SW480 (cell line): ENCODE results near the gene RPTOR.

ENCODE experiments used
- DNase-seq: peaks from one replicate; pipeline ENCODE4 v3.0.0-alpha.2; 2016; ENCODE audit warnings: low spot score

Gene RPTOR

GRCh38 chr17:80892900-80893603 lies 348.4 kb downstream of the RPTOR start:
- DNase-seq: peak; percentile 7

GRCh38 chr17:80893604-80894438 lies 349.2 kb downstream of the RPTOR start:
- DNase-seq: no peak

DNA sequence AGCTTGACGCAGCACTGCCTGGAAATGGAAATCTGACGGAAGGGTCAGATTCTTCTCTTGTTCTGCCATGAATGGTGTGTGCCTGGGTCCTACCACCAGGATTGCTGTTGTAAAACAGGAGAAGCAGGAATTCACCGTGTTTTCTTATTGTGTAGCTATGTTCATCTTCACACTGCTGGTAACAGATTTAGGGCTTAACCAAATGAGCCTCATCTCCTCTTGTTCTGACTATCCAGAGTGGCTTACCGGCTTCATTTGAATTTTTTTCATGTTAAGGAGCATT lies 349.7 kb downstream of the RPTOR start:
- no peak for DNase-seq

DNA sequence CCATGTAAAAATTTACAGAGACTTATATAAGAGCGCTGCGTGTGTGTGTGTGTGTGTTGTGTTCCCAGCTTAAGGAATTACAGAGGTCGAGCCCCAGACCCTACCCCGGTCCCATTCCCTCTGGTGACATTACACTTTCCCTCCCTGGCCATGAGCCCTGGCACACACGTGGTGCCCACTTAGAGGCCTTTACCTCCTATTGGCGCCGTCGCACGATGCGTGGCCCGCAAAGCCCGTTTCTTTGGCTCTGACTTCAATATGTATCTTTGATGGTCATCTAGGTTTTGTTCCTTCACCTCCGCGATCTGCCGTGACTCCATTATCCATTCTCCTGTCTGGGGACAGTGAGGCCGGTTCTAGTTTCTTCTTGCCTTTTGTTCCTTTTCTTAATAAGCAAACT lies 350.1 kb downstream of the RPTOR start:
- DNase-seq: no peak

DNA sequence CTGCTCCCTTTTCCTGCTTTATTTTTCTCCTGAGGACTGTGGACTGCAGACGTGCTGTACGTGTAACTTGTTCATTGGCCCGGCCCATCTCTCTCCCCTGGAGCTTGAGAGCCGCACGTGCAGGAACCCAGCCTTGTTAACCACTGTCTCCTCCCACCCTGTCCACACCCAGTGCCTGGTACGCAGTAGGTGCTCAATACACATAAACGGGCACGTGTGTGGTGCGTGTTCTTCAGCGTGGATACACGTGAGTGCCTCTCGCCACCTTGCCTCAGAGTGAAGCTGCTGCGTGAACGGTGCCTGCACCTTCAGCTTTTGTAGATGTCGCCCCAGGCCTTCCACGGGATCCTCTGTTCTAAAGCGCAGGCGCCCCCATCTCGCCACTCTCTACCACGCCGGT lies 350.7 kb downstream of the RPTOR start:
- no peak for DNase-seq

DNA sequence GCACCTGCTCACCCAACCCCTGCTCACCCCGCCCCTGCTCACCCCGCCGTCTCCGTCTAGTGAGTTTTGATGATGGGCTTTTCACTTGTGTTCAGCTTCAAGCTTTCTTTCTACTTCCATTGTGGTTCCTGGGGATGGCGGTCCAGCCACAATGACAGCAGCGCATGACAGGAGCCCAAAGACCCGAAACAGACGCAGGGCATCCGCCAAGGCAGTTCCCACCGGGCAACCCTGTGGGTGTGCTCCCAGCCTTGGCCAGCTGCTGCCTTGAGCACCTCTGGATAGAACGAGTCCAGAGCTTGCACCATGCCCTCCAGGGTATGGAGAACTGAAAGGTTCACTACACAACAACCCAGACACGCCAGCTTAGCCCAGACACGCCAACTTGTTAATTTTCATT lies 354.1 kb downstream of the RPTOR start:
- DNase-seq: no peak

GRCh38 chr17:80899402-80900268 lies 355.0 kb downstream of the RPTOR start:
- DNase-seq: peak; percentile 8

GRCh38 chr17:80901319-80901718 lies 356.7 kb downstream of the RPTOR start:
- no peak for DNase-seq

DNA sequence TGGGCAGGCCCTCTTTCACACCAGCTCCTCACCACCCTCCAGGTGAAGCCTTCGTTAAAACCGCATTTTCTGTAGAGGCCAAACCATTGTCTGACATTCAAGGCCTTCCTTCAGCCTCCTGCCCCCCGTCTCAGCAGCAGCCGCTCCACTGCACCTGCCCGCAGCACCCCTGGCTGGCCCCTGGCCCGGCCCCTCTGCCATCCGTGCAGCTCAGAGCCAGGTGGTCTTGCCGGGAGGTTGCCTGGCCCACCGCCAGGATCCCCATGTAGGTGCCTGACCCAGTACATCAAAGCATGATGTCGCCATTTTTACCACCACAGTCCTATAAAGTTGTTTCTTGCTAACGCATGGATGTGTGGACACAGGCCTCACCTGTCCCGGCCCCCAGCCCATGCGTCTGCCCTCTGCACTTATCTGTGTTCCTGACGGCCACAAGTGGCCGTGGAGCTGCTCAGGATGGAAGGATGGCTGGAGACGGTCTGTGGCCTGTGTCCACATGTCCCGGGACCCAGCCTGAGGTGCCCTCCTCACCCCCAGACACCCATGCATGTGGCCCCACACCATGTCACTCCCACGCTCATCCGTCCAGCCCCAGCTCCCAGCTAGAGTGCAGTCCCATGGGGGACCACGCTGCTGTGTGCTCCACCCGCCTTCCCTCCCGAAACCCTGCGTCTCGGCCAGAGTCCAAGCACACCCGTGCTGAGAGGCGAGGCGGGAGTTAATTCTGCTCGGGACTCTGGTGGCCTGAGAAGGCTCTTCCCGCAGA lies 357.7 kb downstream of the RPTOR start:
- DNase-seq: no peak

DNA sequence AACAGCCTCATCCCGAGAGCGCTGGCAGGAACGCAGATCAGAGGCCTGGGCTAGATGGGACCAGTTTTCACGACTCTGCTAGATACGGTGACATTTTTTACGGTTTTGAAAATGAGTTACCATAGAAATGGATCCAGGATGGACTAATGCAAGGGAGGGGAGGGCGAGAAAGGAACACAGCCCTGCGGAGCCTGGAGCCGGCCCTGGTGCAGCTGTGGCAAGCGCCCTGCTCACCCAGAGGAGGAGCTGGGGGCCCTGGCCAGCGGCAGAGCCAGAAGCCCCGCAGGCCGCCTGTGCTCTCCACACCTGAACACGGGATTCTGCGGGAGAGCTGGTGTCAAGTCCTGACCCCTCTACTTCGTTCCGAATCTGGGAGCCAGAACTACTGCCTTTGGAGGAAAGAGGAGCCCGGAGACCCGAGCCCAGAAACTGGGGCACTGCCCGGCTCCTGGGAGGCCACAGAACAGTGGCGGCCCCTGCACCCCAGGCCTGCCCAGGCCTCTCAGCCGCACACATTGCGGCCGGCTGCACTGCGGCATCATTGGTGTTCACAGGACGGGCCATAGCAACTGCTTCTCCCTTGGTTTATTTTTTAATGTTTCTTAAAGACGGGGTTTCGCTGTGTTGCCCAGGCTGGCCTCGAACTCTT lies 358.4 kb downstream of the RPTOR start:
- DNase-seq: no peak

- DNase-seq: no peak
Observed at GRCh38 chr17:80904036-80904753, 359.6 kb downstream of the RPTOR start.

DNA sequence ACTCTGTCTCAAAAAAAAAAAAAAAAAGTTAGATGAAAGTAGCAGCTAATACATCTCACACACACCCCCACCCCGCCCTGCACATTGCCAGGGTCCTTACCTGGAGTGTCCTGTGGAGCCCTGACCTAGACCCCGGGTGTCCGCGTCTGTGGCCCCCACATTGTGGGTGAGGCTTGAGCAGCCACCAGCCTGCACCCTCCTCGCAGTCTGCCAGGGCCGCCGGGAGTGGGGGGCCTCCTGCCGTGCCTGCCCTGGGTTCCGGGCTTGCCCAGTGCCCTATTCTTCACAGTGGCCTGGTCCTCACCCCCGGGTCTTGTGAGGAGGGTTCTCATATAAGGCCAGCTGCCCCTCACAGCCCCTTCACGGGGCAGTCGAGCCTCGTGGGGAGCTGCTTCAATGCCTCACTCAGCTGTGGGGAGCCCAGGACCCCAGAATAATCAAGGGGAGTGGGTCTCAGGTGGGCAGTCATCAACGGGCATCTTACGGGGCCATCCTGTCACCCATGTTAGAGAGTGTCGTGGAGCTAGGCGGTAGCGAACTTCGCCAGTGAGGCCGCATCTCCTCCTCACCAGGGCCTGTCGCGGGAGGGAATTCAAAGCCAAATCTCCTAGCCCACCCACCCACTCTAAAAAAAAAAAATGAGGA lies 361.1 kb downstream of the RPTOR start:
- DNase-seq: no peak

GRCh38 chr17:80906364-80907259 lies 362.0 kb downstream of the RPTOR start:
- DNase-seq: no peak

GRCh38 chr17:80907281-80907680 lies 362.6 kb downstream of the RPTOR start:
- no peak for DNase-seq

GRCh38 chr17:80908211-80908610 lies 363.6 kb downstream of the RPTOR start:
- no peak for DNase-seq

DNA sequence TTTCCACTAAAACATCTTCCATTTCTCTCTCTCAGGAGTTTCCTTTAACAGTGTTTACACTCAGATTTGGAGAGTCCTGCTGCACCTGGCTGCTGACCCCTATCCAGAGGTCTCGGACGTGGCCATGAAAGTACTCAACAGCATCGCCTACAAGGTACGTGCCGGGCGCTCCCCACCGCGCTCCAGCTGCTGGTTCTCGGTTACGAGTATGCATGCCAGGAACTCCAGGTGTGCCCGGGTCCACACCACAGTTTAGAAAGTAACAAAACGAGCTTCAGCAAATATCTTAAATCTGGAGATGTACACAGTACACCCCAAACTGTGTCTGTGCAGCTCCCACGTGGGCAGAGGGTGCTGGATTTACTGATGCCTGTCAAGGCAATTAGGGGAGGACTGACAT lies 364.1 kb downstream of the RPTOR start:
- no peak for DNase-seq

GRCh38 chr17:80909635-80910034 lies 365.0 kb downstream of the RPTOR start:
- DNase-seq: no peak

- no peak for DNase-seq
Observed at GRCh38 chr17:80910043-80910442, 365.4 kb downstream of the RPTOR start.

DNA sequence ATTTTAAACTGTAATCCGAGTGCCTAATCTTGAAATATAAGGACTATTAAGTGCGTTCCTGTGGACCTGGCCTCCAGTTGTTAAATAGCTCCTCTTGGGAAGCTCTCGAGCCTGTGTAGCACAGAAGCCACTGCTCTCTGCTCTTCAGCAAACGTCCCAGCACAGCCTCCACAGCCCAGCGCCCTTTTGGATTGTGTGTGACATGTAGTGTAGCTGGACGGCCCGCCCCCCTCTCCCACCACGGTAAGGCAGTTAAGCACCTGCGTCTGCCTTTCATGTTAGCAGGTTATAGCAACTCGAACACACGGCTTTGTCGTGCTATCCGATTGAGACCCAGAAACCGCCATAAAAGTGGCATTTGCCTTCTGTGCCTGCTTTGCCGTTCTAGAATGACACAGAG lies 367.8 kb downstream of the RPTOR start:
- no peak for DNase-seq
